NCI-H2107 treated with DMSO at 0.1 percent for 48 hours (cell line): ENCODE data around the gene HELQ.
"Not testable (repeated sequence)": the region's sequence is repeated elsewhere in the genome, so short reads cannot be mapped to it uniquely, and the experiment has no call there.

Experiments
- DNase-seq: peaks from one replicate; lab custom pipeline; 2025; ENCODE audit not compliant: unreplicated experiment; lab: John Stamatoyannopoulos, UW

HELQ gene

DNA sequence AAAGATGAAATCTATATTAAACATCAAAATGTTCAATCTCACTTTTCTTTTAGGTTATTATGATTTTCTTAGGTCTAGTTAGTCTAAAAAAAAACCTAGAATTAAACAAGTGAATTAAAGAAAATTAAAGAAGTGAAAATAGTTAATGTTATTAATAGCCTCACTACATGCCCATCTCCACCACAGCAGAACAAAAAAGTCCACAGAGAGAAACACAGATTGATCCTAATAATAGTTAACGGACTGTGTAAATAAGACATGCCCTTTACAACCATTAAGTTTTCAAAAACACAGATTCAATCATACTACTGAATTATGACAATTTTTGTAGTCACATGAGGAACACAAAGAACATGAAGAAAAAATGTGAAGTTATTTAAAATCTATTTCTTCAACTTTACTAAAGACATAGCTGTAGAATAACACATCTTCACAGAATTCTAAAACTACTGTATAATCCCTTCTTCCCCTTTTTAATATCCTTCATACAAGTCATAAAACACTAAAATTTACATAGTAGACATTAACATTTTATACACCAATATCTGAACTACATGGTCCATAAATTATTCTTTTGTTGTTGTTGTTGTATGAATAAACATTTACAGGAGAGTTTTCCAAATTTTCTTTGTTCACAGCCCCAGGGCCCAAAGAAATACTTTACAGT is 15.3 kb downstream of the HELQ start:
- DNase-seq = no peak

DNA sequence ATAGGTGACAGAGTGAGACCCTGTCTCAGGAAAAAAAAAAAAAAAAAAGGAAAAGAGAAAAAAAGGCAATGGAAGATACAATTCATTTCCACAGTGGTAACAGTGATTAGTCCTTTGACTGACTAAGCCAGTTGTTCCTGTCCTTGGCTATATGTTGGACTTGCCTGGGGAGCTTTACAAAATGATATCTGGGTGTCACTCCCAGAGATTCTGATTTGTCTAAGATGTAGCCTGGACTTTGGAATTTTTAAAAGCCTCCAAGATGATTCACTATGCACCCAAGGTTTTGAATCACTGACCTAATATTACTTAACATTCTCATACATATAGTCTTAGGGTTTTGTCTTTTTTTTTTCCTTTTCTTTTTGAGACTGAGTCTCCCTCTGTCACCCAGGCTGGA is 16.9 kb downstream of the HELQ start:
- no peak for DNase-seq

- DNase-seq = no peak
Observed at GRCh38 chr4:83436680-83437079, 18.9 kb downstream of the HELQ start.

- DNase-seq = no peak
Observed at GRCh38 chr4:83431200-83431599, 24.4 kb downstream of the HELQ start.

DNA sequence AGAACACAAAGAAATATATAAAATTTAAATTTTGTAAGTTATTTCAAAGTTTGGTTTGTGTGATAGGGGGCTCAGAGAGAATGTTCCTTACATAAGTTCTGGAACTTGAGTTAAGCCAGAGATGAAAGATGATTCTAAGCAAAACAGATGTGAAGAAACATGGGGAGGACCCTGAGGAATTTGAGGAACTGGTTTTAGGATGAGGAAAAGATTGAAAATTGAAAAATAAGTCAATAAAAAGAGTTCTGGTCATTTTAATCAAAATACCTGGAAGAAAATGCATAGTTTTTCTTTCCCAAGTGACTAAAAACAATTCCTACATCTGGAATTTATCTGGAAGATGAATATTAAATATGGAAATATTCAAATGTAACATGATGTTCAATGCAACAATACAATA is 37.4 kb downstream of the HELQ start:
- no peak for DNase-seq

DNA sequence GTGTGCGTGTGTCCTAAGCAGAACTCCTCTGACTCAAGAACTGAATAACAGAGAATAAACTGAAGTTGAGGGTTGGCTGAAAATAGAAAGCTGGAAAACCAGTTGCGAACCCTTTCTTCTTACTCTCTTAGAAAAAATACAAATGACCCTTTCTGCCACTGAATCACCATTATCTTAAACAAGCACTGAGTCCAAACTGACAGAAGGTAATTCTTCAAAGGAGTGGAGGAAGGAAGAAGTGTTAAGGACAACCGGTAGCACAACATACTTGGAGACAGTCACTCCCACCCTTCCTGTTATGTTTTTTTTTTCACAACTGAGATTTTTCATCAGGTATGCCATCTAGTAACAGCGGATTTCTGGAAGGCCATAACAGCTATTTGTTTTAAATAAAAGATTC is 38.1 kb downstream of the HELQ start:
- no peak for DNase-seq

GRCh38 chr4:83413676-83414075 is 41.9 kb downstream of the HELQ start:
- DNase-seq = no peak

DNA sequence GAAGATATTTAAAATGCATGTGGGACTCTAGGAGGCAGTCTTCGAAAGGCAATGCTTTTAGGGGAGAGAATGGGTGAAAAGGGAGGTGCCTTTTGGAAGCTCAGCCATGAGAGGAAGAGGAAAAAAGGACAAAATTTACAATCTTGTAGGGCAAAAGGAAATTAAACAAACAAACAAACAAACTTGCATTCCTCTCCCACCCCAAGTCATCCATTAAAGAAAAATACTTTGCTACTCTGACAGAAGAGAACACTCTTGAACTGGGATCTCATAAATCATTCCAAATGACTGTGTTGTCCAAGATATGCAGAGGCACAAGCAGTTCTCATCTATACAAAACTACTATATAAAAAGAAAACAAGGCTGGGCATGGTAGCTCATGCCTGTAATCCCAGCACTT is 46.7 kb downstream of the HELQ start:
- no peak for DNase-seq

GRCh38 chr4:83405844-83406816 is 49.5 kb downstream of the HELQ start:
- DNase-seq = no peak

DNA sequence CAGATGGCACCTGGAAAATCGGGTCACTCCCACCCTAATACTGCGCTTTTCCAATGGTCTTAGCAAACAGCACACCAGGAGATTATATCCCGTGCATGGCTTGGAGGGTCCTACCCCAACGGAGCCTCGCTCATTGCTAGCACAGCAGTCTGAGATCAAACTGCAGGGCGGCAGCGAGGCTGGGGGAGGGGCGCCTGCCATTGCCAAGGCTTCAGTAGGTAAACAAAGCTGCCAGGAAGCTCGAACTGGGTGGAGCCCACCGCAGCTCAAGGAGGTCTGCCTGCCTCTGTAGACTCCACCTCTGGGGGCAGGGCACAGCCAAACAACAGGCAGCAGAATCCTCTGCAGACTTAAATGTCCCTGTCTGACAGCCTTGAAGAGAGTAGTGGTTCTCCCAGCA is 57.5 kb downstream of the HELQ start:
- DNase-seq = not testable (repeated sequence)

DNA sequence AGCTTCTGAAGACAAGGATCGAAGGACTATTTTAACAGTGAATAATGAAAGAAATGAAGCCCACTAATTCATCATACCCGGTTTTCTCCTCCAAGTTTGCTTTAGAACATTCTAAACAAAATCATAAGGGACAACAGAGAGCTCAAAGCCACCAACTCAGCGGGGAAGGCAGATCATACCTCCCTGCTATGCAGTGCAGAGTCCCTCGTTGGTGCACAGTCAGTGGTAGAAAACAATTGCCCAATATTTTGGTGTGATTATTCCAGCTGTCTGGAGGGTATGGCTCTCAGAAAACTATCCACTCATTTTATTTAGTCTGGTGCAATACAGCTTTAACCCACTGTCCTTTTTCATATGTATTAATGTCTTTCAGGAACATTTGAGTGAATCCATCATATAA is 61.7 kb downstream of the HELQ start:
- DNase-seq = no peak

DNA sequence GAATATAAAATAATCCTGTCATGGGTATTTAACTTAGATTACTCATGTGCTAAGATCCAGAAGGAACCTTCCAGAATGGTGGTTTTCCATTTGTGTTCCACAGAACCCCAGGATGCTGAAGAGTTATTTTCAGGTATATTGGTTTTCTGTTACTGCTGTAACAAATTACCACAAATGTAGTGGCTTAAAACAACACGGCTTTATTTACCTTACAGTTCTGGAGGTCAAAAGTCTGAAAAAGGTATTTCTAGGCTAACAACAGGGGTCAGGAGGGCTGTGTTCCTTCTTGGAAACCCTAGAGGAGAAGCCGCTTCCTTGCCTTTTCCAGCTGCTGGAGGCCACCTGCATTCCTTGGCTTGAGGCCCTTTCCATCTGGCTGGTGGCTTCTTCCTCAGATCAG is 63.1 kb downstream of the HELQ start:
- DNase-seq = no peak

DNA sequence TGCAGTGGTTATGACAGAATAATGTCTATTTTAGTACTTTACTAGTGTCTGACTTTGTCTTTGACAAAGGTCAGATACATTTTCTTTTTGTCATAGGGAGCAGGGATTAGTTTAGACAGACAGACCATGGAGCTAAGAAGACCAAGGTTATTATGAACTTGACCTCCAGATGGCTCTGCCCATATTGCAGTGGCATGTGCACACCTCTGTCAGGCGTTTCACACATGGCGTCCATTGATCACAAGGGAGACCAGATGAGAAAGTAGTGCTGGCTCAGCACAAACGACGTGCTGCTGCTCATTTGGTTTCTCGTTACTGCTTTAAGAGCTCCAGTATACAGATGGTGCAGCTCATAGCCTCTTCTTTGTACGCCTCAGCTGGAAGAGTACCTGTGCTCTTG is 64.7 kb downstream of the HELQ start:
- DNase-seq = no peak

DNA sequence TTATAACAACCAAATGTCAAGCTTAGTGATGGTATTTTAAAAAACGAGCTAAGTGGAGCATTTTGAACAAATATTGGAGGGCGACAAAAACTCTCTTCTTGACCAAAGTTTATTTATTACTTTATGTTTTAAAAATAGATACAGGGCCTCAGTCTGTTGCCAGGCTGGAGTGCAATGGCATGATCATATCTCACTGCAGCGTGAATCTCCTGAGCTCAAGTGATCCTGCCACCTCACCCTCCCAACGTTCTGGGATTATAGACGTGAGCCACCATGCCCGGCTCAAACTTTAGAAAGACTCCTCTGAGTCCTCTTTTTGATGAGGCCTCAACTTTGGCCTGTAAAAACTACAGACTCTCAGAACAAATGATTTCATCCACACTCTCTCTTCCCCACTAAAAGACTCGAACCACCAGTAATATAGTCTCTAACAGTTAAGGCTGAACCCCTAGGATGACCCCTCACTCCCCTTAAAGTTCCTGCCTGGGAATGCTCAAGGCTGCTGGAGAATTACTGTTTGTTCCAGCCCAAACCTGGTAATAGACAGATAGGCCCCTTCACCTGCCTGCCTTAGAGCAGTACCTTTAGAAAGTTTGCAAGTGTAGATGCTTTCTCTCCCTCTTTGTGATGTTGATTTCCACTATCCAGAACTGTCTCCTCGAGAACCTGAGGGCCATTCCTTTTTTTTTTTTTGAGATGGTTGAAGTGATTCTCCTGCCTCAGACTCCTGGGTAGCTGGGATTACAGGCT is 65.7 kb downstream of the HELQ start:
- no peak for DNase-seq

- DNase-seq = no peak
Observed at GRCh38 chr4:83389037-83389720, 66.4 kb downstream of the HELQ start.

DNA sequence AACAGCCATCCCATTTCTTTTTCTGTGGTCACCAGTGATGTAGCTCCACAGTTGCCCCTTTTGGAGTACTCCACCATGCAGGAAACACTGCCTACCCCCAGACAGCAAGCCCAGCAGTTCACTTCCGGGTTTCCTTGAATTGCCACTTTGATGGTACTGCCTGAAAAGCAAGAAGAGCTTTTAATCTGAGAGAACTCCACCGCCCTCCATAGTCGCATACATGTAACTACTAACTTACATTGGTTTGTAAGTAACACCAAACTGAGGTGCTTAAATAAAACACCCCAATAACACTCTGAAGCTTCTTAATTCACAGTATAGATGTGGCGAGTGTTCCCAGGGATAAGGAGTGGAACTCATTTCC is 67.3 kb downstream of the HELQ start:
- DNase-seq = no peak

- no peak for DNase-seq
Observed at GRCh38 chr4:83387476-83388312, 67.9 kb downstream of the HELQ start.

GRCh38 chr4:83387012-83387411 is 68.6 kb downstream of the HELQ start:
- DNase-seq = no peak

- DNase-seq = no peak
Observed at GRCh38 chr4:83382850-83383249, 72.8 kb downstream of the HELQ start.

DNA sequence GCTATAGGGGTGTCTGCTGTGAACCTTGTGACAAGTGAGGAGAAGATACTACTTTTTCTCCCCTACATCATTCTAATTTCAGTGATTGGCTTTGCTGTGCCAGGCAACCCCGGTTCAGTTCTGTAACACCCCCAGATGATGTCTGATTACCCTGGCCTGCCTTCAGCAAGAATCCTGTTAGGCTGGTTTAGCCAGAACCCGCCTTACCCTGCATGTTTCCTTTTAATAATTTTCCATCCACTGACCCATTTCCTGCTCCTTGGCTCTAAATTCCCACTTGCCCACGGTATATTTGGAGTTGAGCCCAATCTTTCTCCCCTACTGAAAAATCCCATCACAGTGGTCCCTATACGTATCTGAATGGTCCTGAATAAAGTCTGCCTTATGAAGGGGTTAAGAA is 74.5 kb downstream of the HELQ start:
- DNase-seq = no peak
